H1 (cell line): ENCODE results near the gene PMS1. TPM values are rescaled to one million over a fixed set of nuclear protein-coding genes. Genes with fewer than 3 reads are reported as not detected.

ENCODE experiments used
- CHD1 ChIP-seq: IDR thresholded peaks from 2 replicates; pipeline ENCODE4 v1.6.1; 2012; ENCODE audit warnings: low read depth, low read length, improper control_type of control experiment
- CREB1 ChIP-seq: IDR thresholded peaks from 2 replicates; pipeline ENCODE4 v1.6.1; 2012; ENCODE audit warnings: inconsistent platforms
- POLR2AphosphoS5 ChIP-seq: IDR thresholded peaks from 2 replicates; pipeline ENCODE4 v1.6.1; 2011; ENCODE audit warnings: low read depth, low read length
- polyA plus RNA-seq, 7 experiments: library from polyadenylated mRNA; depleted of rRNA in 3 of 7; stranded (reverse) in 5 of 7; unstranded in 2 of 7; fragments of >200 nt in 5 of 7; fragments of 200-250 nt in 2 of 7; gene quantifications; 1 replicate in 5 of 7; 2 replicates in 1 of 7; 4 replicates in 1 of 7; pipeline versions ENCODE4 v1.2.1 to v1.2.3, GENCODE V29; 2011 to 2013; ENCODE audit warnings: missing spikeins in 2 of 7, mixed read lengths in 2 of 7
- total RNA-seq: library from RNA; stranded (reverse); fragmentation: NEBNext Ultra II Directional; extraction: Animal tissue kit (Norgen Biotek cat#: 25700); gene quantifications from 2 replicates; pipeline ENCODE4 v1.2.1, GENCODE V29; 2021

Gene PMS1
- total and polyA plus RNA-seq, 2 of the 8 experiments (the other 6 are each of a cell fraction or from before 2014, with no cell fraction given): 13.1 to 59.7 TPM

- no peak for TF ChIP-seq CHD1
- TF ChIP-seq CREB1: no peak
- TF ChIP-seq POLR2AphosphoS5: no peak
These were observed 64.0 kb downstream of the PMS1 start (continued) for GRCh38 chr2:189848276-189848675.
